OCI-LY7 (cell line): ENCODE measurements around the gene FOXP3. TPM values are rescaled to one million over a fixed set of nuclear protein-coding genes. Genes with fewer than 3 reads are reported as not detected.

Experiments
- BruUV-seq: library from RNA; stranded (reverse); fragments of 400-500 nt; replicated peaks from 2 replicates; lab custom pipeline; 2021; lab: Mats Ljungman, UMichigan
- CTCF ChIA-PET: fragments of 300-600 bp; sonication (Branson Sonifier 250); formaldehyde crosslinking; loops from one replicate; lab custom pipeline; 2022; ENCODE audit warnings: antibody characterized with exemption; ENCODE audit not compliant: unreplicated experiment; lab: Charles Lee
- POLR2A ChIA-PET: fragments of 300-600 bp; sonication (Branson Sonifier 250); formaldehyde crosslinking; loops from one replicate; lab custom pipeline; 2022; ENCODE audit warnings: antibody characterized with exemption; lab: Charles Lee
- DNase-seq: peaks from one replicate; pipeline ENCODE4 v3.0.0-alpha.2; 2015; ENCODE audit warnings: low spot score
- H2AFZ ChIP-seq: fragments of 200-600 bp; sonication (generic), shearing (Covaris generic); 2 replicates; pipeline ENCODE4 v1.6.1; 2014; ENCODE audit warnings: mild to moderate bottlenecking, antibody characterized with exemption, low read length, moderate library complexity
- H3K27ac ChIP-seq: fragments of 200-600 bp; sonication (generic); 2 replicates; pipeline ENCODE4 v1.5.1; 2014; ENCODE audit warnings: mixed run types, low read depth, mild to moderate bottlenecking, moderate library complexity, low read length, inconsistent platforms; ENCODE audit not compliant: poor library complexity, severe bottlenecking
- H3K36me3 ChIP-seq: fragments of 200-600 bp; sonication (generic); 2 replicates; pipeline ENCODE4 v1.6.1; 2014; ENCODE audit warnings: mild to moderate bottlenecking, antibody characterized with exemption, low read length, moderate library complexity, mixed read lengths; ENCODE audit not compliant: insufficient read depth
- H3K4me1 ChIP-seq: fragments of 200-600 bp; sonication (generic); 2 replicates; pipeline ENCODE4 v1.5.1; 2014; ENCODE audit warnings: mild to moderate bottlenecking, low read length; ENCODE audit not compliant: insufficient read depth, poor library complexity, severe bottlenecking
- H3K4me2 ChIP-seq: fragments of 200-600 bp; sonication (generic); 2 replicates; pipeline ENCODE4 v1.6.1; 2014; ENCODE audit warnings: mild to moderate bottlenecking, low read length
- H3K4me3 ChIP-seq: fragments of 200-600 bp; sonication (generic); 2 replicates; pipeline ENCODE4 v1.5.1; 2014; ENCODE audit warnings: mild to moderate bottlenecking, low read depth, low read length; ENCODE audit not compliant: poor library complexity, severe bottlenecking
- H3K79me2 ChIP-seq: fragments of 200-600 bp; sonication (generic); 2 replicates; pipeline ENCODE4 v1.6.1; 2016; ENCODE audit warnings: low read depth, mild to moderate bottlenecking, low read length, moderate library complexity, mixed read lengths; ENCODE audit not compliant: insufficient read depth
- H3K9me2 ChIP-seq: fragments of 200-600 bp; sonication (generic); 2 replicates; pipeline ENCODE4 v1.6.1; 2016; ENCODE audit warnings: mild to moderate bottlenecking, low read length, mixed read lengths; ENCODE audit not compliant: insufficient read depth
- H3K9me3 ChIP-seq: fragments of 200-600 bp; sonication (generic); 2 replicates; pipeline ENCODE4 v1.6.1; 2014; ENCODE audit warnings: mild to moderate bottlenecking, mixed run types, low read length, mixed read lengths
- H4K20me1 ChIP-seq: fragments of 200-600 bp; sonication (generic); 2 replicates; pipeline ENCODE4 v1.6.1; 2014; ENCODE audit warnings: mild to moderate bottlenecking, antibody characterized with exemption, low read length, moderate library complexity, mixed read lengths; ENCODE audit not compliant: insufficient read depth
- EZH2phosphoT487 ChIP-seq: fragments of 200-600 bp; sonication (generic); IDR thresholded peaks from 2 replicates; pipeline ENCODE4 v1.6.1; 2018; ENCODE audit warnings: low read depth, borderline replicate concordance, mild to moderate bottlenecking, mixed run types, antibody characterized with exemption, low read length, moderate library complexity, mixed read lengths
- intact Hi-C: fragments of 100-400 bp; cut with micrococcal nuclease; formaldehyde crosslinking; loops from one replicate; pipeline ENCODE4 v1.10.0; 2022; ENCODE audit not compliant: unreplicated experiment
- total RNA-seq, 2 experiments: library from RNA; depleted of rRNA in 1 of 2; stranded (reverse); fragments of >200 nt in 1 of 2; shearing (Covaris generic) in 1 of 2; gene quantifications; 2 replicates each; pipeline ENCODE4 v1.2.3, GENCODE V29; 2014 to 2022
- TF ChIP-seq, protein P1 (sequence below): fragments of 200-600 bp; sonication (generic); conservative IDR thresholded peaks from 2 replicates; pipeline ENCODE4 v1.5.1; 2014; ENCODE audit warnings: mild to moderate bottlenecking, antibody characterized with exemption, low read length, moderate library complexity, mixed read lengths

Gene FOXP3
- total RNA-seq, 2 experiments from 2014 or later, result 0.06 to 0.57 TPM

DNA sequence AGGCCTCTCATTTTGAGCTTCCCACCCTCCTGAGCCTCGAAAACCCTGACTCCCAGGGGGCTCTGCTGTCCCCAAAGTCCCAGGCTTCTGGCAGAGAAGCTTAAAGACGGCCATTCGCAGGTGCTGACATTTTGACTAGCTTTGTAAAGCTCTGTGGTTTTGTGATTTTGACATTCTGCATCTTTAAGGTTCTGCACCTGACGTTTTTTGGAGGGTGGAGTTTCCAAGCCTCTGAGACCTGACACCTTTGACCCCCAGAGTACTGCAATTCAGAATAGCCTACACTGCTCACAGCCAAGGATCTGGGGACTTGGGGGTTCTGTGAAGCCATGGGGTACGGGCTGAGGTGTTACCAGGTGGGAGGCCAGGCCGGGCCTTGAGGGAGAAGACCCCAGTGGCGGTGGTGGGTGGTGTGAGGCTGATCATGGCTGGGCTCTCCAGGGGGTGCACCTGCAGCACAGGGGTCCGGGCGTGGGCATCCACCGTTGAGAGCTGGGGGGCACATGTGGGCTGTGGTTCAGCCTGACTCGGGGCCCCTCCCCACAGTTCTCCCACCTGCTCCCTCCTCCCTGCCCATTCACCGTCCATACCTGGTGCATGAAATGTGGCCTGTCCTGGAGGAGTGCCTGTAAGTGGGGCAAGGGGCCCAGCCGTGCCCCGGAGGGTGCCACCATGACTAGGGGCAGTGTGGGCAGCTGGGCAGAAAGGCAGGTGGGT, 7.3 kb downstream of the FOXP3 start:
- no TSS peak for BruUV-seq
- Histone ChIP-seq H3K9me2 (no peaks in the 10 kb centered on the region), H4K20me1 (no peaks in the 10 kb centered on the region), H3K27ac (no peak overlapping the region), H3K4me1 (peaks cover 7% of the 10 kb centered on the region), H3K9me3 (no peaks in the 10 kb centered on the region), H3K4me3 (no peak overlapping the region), H3K4me2 (no peak overlapping the region), H3K36me3 (no peaks in the 10 kb centered on the region), H3K79me2 (no peaks in the 10 kb centered on the region), H2AFZ (no peak overlapping the region)
- intact Hi-C loops, result no loop called here
- no peak for DNase-seq
- TF ChIP-seq, protein P1, sequence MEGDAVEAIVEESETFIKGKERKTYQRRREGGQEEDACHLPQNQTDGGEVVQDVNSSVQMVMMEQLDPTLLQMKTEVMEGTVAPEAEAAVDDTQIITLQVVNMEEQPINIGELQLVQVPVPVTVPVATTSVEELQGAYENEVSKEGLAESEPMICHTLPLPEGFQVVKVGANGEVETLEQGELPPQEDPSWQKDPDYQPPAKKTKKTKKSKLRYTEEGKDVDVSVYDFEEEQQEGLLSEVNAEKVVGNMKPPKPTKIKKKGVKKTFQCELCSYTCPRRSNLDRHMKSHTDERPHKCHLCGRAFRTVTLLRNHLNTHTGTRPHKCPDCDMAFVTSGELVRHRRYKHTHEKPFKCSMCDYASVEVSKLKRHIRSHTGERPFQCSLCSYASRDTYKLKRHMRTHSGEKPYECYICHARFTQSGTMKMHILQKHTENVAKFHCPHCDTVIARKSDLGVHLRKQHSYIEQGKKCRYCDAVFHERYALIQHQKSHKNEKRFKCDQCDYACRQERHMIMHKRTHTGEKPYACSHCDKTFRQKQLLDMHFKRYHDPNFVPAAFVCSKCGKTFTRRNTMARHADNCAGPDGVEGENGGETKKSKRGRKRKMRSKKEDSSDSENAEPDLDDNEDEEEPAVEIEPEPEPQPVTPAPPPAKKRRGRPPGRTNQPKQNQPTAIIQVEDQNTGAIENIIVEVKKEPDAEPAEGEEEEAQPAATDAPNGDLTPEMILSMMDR, result no peak
- no peak for TF ChIP-seq EZH2phosphoT487
- POLR2A ChIA-PET, result interaction anchor here (0.6 to 1.4 kb wide), 3 partner anchors 10 to 426 kb away, joined by 3 to 4 read pairs (median 3); no protein-coding TSS in a partner anchor
- CTCF ChIA-PET, result no interaction called here

DNA sequence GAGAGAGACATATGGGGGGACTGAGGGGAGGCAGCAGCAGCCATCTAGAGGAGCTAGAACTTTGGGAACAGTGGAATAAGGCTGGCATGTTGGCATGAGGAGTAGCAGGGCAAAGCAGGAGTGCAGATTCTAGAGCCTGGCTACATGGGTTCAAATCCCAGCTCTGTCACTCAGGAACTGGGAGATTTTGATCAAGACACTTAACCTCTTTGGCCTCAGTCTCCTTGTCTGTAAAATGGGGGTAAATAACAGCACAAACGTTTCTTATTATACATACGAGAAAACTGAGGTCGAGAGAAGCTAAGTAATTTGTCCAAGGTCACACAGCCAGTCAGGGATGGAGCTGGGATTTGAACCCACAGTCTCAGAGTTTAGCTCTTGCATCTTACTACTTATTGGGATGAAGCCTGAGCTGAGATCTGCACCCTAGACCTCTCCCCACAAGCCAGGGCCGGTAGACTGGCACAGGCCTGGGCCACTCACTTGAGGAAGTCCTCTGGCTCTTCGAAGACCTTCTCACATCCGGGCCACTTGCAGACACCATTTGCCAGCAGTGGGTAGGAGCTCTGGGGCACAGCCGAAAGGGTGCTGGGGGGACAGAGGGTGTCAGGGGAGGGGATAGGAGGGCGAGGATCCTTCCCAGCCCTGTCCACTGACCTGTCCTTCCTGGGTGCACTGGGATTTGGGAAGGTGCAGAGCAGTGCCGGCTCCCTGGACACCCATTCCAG, 8.1 kb downstream of the FOXP3 start:
- H3K4me2 ChIP-seq, result no peak overlapping the region
- ChIA-PET POLR2A (interaction anchor here (0.6 to 1.4 kb wide), 3 partner anchors 11 to 427 kb away, joined by 3 to 4 read pairs (median 3); no protein-coding TSS in a partner anchor), CTCF (no interaction called here)

More for the DNA sequence above, 8.1 kb downstream of the FOXP3 start:
- no TSS peak for BruUV-seq
- H3K79me2 ChIP-seq, result no peaks in the 10 kb centered on the region
- DNase-seq, result no peak
- no peaks in the 10 kb centered on the region for H4K20me1 ChIP-seq
- no peak overlapping the region for H3K4me3 ChIP-seq
- H2AFZ ChIP-seq, result no peak overlapping the region
- H3K4me1 ChIP-seq, result peaks cover 7% of the 10 kb centered on the region
- intact Hi-C loops, result no loop called here
- H3K9me3 ChIP-seq, result no peaks in the 10 kb centered on the region
- no peak for TF ChIP-seq EZH2phosphoT487
- TF ChIP-seq, protein P1, result no peak
- no peaks in the 10 kb centered on the region for H3K36me3 ChIP-seq
- no peaks in the 10 kb centered on the region for H3K9me2 ChIP-seq
- H3K27ac ChIP-seq, result no peak overlapping the region
